Measurements from ENCODE around the gene BATF3.

DNA sequence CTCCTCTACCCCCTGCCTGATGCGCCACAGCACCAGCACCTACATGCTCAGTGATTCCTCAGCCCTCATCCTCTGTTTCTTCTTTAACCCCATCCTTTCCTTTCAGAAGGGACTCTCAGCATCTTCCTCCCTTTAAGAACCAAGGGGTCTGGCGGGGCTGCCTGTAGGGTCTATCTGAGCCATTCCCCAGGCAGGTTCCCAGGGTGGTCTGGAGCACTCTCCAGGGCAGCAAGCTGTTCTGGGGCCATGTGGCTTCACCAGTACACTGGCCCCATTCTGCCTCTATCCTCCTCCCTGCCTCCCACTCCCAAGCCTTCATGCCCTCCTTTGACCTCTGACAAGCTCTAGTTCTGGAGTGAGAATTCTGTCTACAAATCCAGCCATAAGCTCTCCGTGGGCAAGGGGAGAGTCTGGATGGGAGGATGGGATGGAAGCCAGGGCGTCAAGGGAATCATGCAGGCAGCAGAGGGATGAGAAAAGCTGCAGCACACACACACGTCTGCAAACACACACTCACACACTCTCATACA, 10.4 kb downstream of the BATF3 start:
- TF ChIP-seq POLR2AphosphoS5 (IDR thresholded peaks at IDR 0.05) (no peak), CTCF (IDR thresholded peaks at IDR 0.05) (no peak)
